Endometrial microvascular endothelial cells (primary cell): ENCODE data around the gene VSIG10. TPM values are rescaled to one million over a fixed set of nuclear protein-coding genes. Genes with fewer than 3 reads are reported as not detected.
"Not testable (repeated sequence)": the region's sequence is repeated elsewhere in the genome, so short reads cannot be mapped to it uniquely, and the experiment has no call there.

Experiments
- in situ Hi-C: cut with HindIII; loops from 2 replicates; pipeline ENCODE4 v1.10.0; 2017; ENCODE audit warnings: low sequenced_read_pairs, low pct_unique_long_range_greater_than_20kb; ENCODE audit errors: inconsistent ontology term
- total RNA-seq: library from RNA; depleted of rRNA; stranded (reverse); fragments of >200 nt; gene quantifications from one replicate; pipeline ENCODE4 v1.2.3, GENCODE V29; 2015; ENCODE audit errors: inconsistent ontology term

Gene VSIG10
- total RNA-seq, 1 donor from 2014 or later = 27.6 TPM

GRCh38 chr12:118119449-118119879 is 15.7 kb upstream of the VSIG10 start:
- in situ Hi-C loops = no loop called here

GRCh38 chr12:118109088-118109487 is 5.3 kb upstream of the VSIG10 start:
- in situ Hi-C loops = no loop called here

GRCh38 chr12:118107694-118108093 is 3.9 kb upstream of the VSIG10 start:
- in situ Hi-C loops = no loop called here

DNA sequence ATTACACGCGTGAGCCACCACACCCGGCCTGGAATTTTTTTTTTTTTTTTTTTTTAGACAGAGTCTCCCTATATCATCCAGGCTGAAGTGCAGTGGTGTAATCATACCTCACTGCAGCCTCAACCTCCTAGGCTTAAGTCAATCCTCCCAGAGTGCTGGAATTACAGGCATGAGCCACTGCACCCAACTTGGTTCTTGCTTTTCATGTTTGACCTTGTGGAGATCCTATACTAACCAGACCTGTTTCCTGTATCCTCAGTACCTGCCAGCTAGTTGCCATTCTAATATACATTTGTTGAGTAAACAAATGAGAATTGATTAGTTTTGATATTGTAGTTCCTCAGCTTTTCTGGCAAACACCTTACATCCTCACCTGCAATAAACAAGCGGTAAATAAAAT is 3.2 kb upstream of the VSIG10 start:
- in situ Hi-C loops = no loop called here

DNA sequence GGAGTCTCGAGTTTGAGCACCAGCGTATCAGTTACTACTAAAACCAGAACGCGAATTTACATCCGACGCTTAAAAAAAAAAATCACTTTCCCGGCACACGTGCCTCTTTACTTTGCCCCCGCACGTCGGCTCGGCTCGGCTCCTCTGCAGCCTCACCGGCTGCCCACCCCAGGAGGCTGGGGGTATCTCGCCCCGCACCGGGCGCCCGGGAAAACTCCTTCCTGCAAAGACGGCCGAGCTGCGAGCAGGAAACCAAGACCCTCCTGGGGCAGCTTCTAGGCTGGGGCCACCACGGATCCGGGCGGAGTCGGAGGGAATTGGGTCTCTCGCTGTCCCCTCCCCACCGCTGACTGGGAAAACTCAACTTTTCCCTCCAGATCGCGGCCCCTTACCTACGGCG is 610 bp downstream of the VSIG10 start:
- in situ Hi-C loops = no loop called here

- in situ Hi-C loops = no loop called here
These were observed 1.2 kb downstream of the VSIG10 start for GRCh38 chr12:118102609-118103008.

DNA sequence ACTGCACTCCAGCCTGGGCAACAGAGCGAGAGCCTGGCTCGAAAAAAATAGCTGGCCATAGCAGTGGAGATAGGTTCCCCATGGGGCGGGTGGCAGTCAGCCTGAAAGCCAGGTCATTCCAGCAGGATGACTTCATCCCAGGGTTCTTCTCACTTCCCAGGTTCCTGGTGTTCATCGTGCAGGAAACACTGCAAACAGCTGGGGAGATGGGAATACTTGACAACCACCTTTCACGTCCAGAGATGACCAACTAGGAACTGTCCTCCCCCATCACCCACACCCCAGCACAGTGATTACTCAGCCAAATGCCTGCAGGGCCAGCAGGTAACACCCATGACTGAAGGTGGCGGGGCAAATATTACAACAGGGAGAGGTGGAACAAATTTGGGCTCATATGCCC is 1.7 kb downstream of the VSIG10 start:
- in situ Hi-C loops = no loop called here

DNA sequence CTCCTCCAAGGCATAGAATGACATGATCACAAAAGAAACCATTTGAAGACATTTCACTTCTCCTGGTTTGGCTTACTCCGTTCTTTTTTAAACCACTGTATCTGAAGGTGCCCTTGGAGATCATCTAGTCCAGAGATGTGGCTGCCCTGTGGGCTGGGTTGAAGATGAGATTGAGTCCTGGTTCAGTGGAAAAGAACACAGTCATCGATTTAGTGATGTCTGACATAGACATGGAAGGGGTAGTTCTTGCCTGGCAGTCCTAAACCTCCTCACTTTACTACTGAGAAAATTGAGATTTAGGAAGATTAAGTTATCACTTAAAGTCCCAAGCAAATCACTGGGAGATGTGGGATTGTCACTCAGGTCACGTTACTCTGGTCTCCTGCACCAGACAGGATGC is 2.8 kb downstream of the VSIG10 start:
- in situ Hi-C loops = no loop called here

DNA sequence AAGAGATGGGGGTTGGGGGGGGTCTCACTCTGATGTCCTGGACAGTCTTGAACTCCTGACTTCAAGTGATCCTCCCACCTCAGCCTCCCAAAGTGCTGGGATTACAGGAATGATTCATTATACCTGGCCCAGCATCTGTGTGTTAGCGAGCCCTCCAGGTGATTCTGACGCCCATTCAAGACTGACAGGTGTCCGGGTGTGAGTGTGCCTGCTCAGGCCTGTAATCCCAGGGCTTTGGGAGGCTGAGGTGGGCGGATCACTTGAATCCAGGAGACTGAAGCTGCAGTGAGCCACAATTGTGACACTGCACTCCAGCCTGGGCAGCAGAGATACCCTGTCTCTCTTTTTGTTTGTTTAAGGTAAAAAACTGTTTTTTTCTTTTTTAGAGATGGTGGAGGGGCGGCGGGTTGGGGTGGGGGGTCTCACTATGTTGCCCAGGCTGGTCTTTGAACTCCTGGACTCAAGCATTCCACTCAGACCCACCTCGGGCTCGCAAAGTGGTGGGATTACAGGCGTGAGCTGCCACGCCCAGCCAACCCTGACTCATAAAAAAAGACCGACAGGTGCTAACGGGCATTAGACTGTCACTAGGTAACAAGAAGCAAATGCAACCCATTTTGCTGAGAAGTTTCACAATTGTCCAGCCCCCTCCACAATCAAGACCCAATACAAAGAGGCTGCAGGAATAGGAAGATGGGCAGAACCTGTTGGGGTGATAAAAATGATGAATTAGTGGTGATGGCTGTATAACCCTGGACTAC is 4.7 kb downstream of the VSIG10 start:
- in situ Hi-C loops = no loop called here

- in situ Hi-C loops = no loop called here
These were observed 5.4 kb downstream of the VSIG10 start for GRCh38 chr12:118098401-118098800.

DNA sequence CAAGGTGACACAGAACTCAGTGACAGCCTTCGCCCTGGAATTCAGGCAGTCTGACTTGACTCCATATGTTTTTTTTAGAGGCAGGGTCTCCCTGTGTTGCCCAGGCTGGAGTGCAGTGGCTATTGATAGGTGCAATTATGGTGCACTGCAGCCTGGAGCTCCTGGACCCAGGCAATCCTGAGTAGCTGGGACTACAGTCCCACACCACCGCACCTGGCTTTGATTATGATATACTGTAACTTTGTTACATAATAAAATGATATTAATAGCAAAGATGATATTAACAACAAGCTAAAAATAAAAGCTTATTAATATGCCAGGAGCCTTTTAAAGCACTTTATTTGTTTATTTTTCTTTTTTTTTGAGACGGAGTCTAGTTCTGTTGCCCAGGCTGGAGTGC is 9.8 kb downstream of the VSIG10 start:
- in situ Hi-C loops = no loop called here

- in situ Hi-C loops = no loop called here
These were observed 14.0 kb downstream of the VSIG10 start for GRCh38 chr12:118089782-118090181.

DNA sequence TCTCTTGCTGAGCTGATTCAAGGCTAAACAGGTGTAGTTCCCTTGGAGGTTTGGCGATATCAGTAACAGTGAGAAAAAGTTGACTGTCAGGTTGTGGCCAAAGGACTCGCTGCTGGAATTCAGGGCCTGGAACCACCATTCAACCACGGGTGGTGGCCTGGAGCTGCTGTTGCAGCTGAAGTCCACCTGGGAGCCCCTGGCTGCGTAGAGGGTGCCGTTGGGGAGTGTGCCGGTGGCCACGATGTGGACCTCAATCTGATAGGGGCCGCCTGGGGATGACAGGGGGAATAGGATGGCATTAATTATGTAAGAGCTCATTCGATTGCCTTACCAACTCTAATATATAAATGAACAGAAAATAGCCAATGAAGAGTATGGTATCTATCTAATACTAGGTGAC is 21.6 kb downstream of the VSIG10 start:
- in situ Hi-C loops = no loop called here

DNA sequence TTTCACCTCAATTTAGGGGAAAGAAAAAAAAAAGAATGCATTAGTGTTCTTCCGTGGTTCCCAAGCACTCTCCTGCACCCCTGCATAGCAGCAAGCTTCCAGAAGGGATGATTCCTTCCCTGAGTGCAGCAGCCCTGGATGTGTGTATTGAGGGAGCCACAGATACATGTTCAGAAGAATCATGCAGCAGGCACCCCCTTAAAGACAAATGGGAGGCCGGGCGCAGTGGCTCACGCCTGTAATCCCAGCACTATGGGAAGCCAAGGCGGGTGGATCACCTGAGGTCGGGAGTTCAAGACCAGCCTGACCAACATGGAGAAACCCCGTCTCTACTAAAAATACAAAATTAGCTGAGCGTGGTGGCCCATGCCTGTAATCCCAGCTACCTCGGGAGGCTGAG is 22.3 kb downstream of the VSIG10 start:
- in situ Hi-C loops = not testable (repeated sequence)

- in situ Hi-C loops = no loop called here
These were observed 30.0 kb downstream of the VSIG10 start for GRCh38 chr12:118073768-118074167.

- in situ Hi-C loops = no loop called here
These were observed 33.2 kb downstream of the VSIG10 start for GRCh38 chr12:118070650-118071049.

DNA sequence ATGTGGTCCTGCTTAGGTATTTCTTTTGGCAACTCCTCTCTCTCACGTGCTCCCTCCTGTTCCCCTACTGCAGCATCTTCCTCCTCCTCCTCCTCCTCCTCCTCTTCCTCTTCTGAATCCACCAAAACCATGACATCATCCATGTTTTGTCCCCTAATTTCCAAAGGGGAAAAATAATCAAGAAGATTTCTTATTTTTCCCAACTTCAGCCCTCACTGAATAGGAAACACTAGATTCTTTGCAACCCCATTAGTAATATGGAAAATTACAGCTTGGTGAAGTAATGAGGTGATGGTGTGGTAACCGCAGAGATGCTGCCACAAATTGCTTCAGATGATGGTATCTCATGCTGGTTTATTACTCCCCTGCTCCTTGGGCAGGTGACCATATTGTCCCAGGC is 35.4 kb downstream of the VSIG10 start:
- in situ Hi-C loops = no loop called here

DNA sequence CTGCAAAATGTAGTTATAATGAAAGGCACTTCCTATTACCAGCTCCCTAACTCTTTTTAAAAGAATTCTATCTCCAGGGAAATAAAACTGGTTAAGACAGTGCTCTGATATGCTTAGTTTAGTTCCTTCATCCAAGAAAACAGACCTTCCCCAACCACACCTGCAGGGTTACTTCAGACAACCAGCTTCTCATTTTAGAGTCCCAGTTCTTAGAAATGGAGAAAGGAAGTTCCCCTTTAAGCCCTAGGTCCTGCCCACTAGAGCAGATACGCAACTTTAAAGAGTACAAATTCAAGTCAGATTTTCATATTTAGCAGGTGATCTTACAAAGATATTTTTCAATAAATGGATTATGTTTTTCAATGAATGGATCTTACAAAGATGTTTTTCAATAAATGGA is 38.4 kb downstream of the VSIG10 start:
- in situ Hi-C loops = no loop called here

- in situ Hi-C loops = no loop called here
These were observed 39.2 kb downstream of the VSIG10 start for GRCh38 chr12:118064608-118065007.

- in situ Hi-C loops = no loop called here
These were observed 40.0 kb downstream of the VSIG10 start for GRCh38 chr12:118063576-118064391.
